IPS-11a (cell line): ENCODE data around the gene ATP8A2.

ENCODE experiments used
- H3K4me3 ChIP-seq: one replicate; pipeline ENCODE4 v1.5.1; 2013; ENCODE audit warnings: low read depth, low read length, control low read depth

The ATP8A2 gene

GRCh38 chr13:25380741-25381324 is 9.1 kb downstream of the ATP8A2 start:
- H3K4me3 ChIP-seq, result no peak overlapping the region

- H3K4me3 ChIP-seq, result no peak overlapping the region
These were observed 13.1 kb downstream of the ATP8A2 start for GRCh38 chr13:25384758-25385410.

GRCh38 chr13:25391932-25392331 is 20.2 kb downstream of the ATP8A2 start:
- no peak overlapping the region for H3K4me3 ChIP-seq

- H3K4me3 ChIP-seq, result no peak overlapping the region
These were observed 22.8 kb downstream of the ATP8A2 start for GRCh38 chr13:25394402-25395060.

- H3K4me3 ChIP-seq, result no peak overlapping the region
These were observed 26.0 kb downstream of the ATP8A2 start for GRCh38 chr13:25397763-25398162.

GRCh38 chr13:25400925-25401324 is 29.2 kb downstream of the ATP8A2 start:
- H3K4me3 ChIP-seq, result no peak overlapping the region

- no peak overlapping the region for H3K4me3 ChIP-seq
These were observed 30.2 kb downstream of the ATP8A2 start for GRCh38 chr13:25401958-25402357.

- H3K4me3 ChIP-seq, result no peak overlapping the region
These were observed 34.6 kb downstream of the ATP8A2 start for GRCh38 chr13:25406377-25406776.

- H3K4me3 ChIP-seq, result no peak overlapping the region
These were observed 38.2 kb downstream of the ATP8A2 start for GRCh38 chr13:25409938-25410337.

- no peak overlapping the region for H3K4me3 ChIP-seq
These were observed 43.5 kb downstream of the ATP8A2 start for GRCh38 chr13:25415241-25415640.

GRCh38 chr13:25417535-25417934 is 45.8 kb downstream of the ATP8A2 start:
- no peak overlapping the region for H3K4me3 ChIP-seq

GRCh38 chr13:25420161-25420560 is 48.4 kb downstream of the ATP8A2 start:
- H3K4me3 ChIP-seq, result no peak overlapping the region

GRCh38 chr13:25421612-25422011 is 49.8 kb downstream of the ATP8A2 start:
- no peak overlapping the region for H3K4me3 ChIP-seq

- no peak overlapping the region for H3K4me3 ChIP-seq
These were observed 50.4 kb downstream of the ATP8A2 start for GRCh38 chr13:25422153-25422552.

GRCh38 chr13:25423831-25424230 is 52.1 kb downstream of the ATP8A2 start:
- no peak overlapping the region for H3K4me3 ChIP-seq

- H3K4me3 ChIP-seq, result no peak overlapping the region
These were observed 57.7 kb downstream of the ATP8A2 start for GRCh38 chr13:25429466-25429865.

GRCh38 chr13:25432691-25433090 is 60.9 kb downstream of the ATP8A2 start:
- H3K4me3 ChIP-seq, result no peak overlapping the region

- H3K4me3 ChIP-seq, result no peak overlapping the region
These were observed 68.3 kb downstream of the ATP8A2 start for GRCh38 chr13:25440061-25440460.

- H3K4me3 ChIP-seq, result no peak overlapping the region
These were observed 74.5 kb downstream of the ATP8A2 start for GRCh38 chr13:25446261-25446660.

GRCh38 chr13:25447396-25447795 is 75.6 kb downstream of the ATP8A2 start:
- no peak overlapping the region for H3K4me3 ChIP-seq

- no peak overlapping the region for H3K4me3 ChIP-seq
These were observed 82.1 kb downstream of the ATP8A2 start for GRCh38 chr13:25453850-25454365.

- no peak overlapping the region for H3K4me3 ChIP-seq
These were observed 83.4 kb downstream of the ATP8A2 start for GRCh38 chr13:25455146-25455545.
